GM20000 (cell line): Measurements from ENCODE around the gene PIGZ.
"Not testable (repeated sequence)": the region's sequence is repeated elsewhere in the genome, so short reads cannot be mapped to it uniquely, and the experiment has no call there.

ENCODE experiments used
- DNase-seq: peaks from one replicate; pipeline ENCODE4 v3.0.0; 2012; ENCODE audit warnings: low spot score
- TF ChIP-seq, protein P1 (sequence below): IDR thresholded peaks from 2 replicates; pipeline ENCODE4 v1.5.1; 2012; ENCODE audit warnings: mild to moderate bottlenecking, control low read depth; ENCODE audit errors: extremely low read depth, missing control alignments

The PIGZ gene

DNA sequence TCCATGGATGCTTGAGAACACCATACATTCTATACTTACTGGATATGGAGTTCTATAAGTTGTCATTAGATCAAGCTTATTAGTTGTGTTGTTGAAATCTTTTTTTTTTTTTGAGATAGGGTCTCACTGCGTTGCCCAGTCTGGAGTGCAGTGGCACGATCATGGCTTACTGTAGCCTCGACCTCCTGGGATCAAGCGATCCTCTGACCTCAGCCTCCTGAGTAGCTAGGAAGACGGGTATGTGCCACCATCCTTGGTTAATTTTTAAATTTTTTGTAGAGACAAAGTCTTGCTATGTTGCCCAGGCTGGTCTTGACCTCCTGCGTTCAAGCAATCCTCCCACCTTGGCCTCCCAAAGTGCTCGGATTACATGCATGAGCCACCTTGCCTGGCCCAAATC lies 13.8 kb downstream of the PIGZ start:
- no peak for DNase-seq
- TF ChIP-seq, protein P1, sequence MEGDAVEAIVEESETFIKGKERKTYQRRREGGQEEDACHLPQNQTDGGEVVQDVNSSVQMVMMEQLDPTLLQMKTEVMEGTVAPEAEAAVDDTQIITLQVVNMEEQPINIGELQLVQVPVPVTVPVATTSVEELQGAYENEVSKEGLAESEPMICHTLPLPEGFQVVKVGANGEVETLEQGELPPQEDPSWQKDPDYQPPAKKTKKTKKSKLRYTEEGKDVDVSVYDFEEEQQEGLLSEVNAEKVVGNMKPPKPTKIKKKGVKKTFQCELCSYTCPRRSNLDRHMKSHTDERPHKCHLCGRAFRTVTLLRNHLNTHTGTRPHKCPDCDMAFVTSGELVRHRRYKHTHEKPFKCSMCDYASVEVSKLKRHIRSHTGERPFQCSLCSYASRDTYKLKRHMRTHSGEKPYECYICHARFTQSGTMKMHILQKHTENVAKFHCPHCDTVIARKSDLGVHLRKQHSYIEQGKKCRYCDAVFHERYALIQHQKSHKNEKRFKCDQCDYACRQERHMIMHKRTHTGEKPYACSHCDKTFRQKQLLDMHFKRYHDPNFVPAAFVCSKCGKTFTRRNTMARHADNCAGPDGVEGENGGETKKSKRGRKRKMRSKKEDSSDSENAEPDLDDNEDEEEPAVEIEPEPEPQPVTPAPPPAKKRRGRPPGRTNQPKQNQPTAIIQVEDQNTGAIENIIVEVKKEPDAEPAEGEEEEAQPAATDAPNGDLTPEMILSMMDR, result no peak

DNA sequence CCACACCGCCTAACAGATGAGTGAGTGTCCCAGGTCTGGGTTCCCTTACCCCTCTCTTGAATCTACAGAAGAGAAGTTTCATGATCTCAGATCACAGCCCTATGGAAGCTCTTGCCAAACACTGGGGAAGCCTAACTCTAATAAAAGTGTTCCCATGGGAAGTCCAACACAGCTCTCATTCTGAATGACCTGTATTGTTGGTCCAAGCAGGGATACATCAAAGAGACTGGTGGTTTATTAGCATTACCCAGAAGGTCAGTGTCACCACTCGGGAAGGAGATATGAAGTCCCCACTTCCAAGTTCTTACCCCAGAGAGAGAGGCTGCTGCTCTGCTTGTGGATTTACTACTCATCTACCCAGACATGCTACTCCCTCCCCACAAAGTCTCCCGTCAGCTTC lies 17.3 kb downstream of the PIGZ start:
- DNase-seq, result no peak
- TF ChIP-seq, protein P1, result no peak

DNA sequence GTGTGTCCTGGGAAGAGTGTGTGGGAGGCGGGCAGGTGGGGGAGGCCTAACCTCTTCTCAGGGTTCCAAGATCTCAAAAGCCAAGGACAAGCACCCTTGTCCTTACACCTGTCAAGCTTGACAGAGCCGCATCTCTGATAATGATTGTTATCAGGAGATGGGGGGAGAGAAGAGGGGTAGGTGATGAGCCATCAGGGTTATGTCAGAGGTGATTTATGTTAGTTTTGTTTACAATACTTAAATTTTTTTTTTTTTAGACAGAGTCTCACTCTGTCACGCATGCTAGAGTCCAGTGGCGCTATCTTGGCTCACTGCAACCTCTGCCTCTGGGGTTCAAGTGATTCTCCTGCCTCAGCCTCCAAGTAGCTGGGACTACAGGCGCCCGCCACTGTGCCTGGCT lies 18.9 kb downstream of the PIGZ start:
- DNase-seq, result no peak
- TF ChIP-seq, protein P1, result no peak

DNA sequence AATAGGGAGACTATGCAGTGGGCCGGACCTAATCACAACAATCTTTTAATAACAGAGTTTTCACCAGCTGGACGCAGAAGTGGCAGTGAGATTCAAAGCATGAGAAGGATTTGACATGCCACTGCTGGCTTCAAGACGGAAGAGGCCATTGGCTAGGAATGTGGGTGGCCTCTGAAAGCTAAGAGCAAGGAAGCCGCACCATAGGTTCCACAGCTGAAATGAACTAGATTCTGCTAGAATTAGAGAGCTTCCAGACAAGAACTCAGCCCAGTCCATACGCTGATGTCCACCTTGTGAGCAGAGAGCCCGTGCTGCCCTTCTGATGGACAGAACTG lies 19.4 kb downstream of the PIGZ start:
- DNase-seq, result no peak

DNA sequence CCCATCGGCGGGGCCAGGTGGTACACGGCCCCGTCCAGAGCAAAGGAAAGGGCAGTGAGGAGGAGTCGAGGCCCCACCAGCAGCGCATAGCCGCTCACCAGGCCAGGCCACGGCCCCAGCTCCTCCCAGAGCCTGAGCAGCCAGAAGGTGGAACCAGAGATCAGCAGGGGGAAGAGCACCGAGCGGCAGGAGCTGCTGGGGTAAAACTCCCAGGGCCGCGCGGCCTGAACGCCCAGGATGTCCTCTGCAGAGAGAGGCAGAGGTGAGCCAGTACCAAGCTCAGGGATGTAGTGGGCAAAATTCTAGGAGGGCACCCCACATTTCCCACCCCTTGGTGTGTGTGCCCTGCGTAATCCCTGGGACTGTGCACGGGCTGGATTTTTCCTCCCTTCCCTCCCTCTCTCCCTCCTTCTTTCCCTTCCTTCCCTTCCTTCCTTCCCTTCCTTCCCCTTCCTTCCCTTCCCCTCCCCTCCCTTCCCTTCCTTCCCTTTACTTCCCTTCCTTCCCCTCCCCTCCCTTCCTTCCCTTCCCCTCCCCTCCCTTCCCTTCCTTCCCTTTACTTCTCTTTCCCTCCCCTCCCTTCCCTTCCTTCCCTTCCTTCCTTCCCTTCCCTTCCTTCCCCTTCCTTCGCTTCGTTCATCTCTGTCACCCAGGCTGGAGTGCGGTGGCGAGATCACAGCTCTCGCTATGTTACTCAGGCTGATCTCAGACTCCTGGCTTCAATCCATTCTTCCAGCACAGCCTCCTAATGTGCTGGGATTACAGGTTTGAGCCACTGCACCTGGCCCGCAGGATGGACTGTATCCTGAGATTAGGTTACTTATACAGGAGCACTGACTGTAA lies 20.0 kb downstream of the PIGZ start:
- no peak for DNase-seq
- TF ChIP-seq, protein P1, result no peak

More for the DNA sequence above, 19.4 kb downstream of the PIGZ start:
- TF ChIP-seq, protein P1, result no peak

DNA sequence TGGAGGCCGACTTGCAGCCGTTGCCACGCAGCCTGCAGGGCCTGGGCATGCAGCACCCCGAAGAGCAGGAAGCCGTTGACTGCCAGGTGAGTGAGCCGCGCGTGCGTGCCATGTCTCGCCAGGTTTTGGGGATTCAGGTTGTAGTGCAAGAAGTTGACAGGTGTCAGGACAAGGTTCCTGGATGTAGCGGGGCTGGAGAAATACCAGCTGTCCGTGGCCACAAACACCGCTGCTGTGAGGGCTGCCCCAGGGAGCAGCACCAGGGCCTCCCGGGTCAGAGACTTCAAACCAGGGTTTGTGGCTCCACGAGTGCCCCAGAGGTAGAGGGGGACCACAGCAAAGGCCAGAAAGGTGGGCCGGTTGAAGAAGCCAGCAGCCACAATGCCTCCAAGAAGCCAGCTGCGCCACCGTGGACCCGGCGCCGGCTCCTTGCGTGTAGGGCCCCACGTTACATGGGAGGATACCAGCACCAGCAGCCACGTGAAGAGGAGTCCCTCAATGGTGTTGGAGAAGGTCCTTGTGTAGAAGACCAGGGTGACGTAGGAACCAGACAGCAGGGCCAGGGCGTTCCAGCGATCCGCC lies 20.7 kb downstream of the PIGZ start:
- TF ChIP-seq, protein P1, result no peak
- no peak for DNase-seq

DNA sequence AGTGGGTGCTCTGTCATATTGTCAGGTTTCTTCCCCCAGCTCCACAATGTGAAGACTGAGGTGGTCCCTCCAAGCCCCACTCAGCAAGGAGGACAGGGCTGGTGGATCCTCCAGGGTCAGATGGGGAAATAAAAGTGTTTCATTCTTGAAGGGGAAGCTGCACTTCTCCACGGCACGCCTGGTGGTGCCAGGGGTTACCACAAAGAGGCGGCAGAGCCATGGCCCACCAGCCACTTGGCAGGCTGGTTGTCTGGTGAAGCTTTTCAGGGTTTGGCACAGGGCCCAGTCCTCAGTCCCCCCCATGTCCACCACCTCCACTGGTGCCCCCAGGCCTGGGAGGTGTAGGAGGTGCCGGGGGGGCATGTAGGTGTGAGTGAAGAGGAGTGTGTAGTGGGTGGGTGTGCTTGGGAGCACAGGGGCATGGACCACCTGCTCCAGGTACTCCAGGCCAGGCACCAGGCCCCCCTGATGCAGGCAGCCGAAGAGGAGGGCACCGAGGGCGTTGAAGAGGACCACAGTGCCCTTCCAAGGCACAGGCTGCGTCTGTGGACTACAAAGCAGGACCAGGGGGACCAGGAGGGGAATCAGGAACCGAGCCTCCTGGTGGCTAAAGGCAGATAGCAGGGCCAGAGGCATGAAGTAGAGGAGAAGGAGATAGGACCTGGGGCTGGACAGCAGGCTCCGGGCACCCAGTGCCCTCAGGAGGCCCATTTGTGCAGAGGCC lies 21.3 kb downstream of the PIGZ start:
- no peak for DNase-seq
- TF ChIP-seq, protein P1, result no peak

DNA sequence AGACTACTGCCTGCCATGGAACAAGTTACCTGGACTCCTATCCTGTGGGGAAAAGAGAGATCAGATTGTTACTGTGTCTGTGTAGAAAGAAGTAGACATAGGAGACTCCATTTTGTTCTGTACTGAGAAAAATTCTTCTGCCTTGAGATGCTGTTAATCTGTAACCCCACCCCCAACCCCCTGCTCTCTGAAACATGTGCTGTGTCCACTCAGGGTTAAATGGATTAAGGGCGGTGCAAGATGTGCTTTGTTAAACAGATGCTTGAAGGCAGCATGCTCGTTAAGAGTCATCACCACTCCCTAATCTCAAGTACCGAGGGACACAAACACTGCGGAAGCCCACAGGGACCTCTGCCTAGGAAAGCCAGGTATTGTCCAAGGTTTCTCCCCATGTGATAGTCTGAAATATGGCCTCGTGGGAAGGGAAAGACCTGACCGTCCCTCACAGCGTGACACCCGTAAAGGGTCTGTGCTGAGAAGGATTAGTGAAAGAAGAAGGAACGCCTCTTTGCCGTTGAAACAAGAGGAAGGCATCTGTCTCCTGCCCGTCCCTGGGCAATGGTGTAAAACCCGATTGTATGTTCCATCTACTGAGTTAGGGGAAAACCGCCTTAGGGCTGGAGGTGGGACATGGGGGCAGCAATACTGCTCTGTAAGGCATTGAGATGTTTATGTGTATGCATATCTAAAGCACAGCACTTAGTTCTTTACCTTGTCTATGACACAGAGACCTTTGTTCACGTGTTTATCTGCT lies 24.4 kb downstream of the PIGZ start:
- not testable (repeated sequence) for DNase-seq
